Measurements from ENCODE around the gene SLC38A1. TPM values are rescaled to one million over a fixed set of nuclear protein-coding genes. Genes with fewer than 3 reads are reported as not detected.

SLC38A1 gene
- 10 to 100 TPM in 2 of 4 donors, 1 to 10 TPM in 2; 3.6 to 50.8 (median 21.6) TPM for polyA plus RNA-seq
- long read RNA-seq, donor 1, full-length matches to known transcripts, result 11 of 17 reads
- long read RNA-seq, donor 1, partial matches to known transcripts, result 6 of 17 reads
- long read RNA-seq, donor 1, other reads (novel, unspliced or antisense), result 0 of 17 reads
- long read RNA-seq, donor 2, full-length matches to known transcripts, result 7 of 7 reads
- long read RNA-seq, donor 2, partial matches to known transcripts, result 0 of 7 reads
- long read RNA-seq, donor 2, other reads (novel, unspliced or antisense), result 0 of 7 reads
- long read RNA-seq, donor 3, result 0 reads
- long read RNA-seq, donor 4, result 0 reads
- long read RNA-seq, donor 5, partial matches to known transcripts, result 0 of 1 reads
- long read RNA-seq, donor 5, other reads (novel, unspliced or antisense), result 0 of 1 reads
- long read RNA-seq, donor 6, full-length matches to known transcripts, result 6 of 12 reads
- long read RNA-seq, donor 6, partial matches to known transcripts, result 6 of 12 reads
- long read RNA-seq, donor 6, other reads (novel, unspliced or antisense), result 0 of 12 reads
- long read RNA-seq, donor 7, result 0 reads
- long read RNA-seq, donor 8, result 0 reads
- long read RNA-seq, donor 9, full-length matches to known transcripts, result 2 of 2 reads
- long read RNA-seq, donor 9, partial matches to known transcripts, result 0 of 2 reads
- long read RNA-seq, donor 9, other reads (novel, unspliced or antisense), result 0 of 2 reads
- long read RNA-seq, donor 10, full-length matches to known transcripts, result 10 of 27 reads
- long read RNA-seq, donor 10, partial matches to known transcripts, result 17 of 27 reads
- long read RNA-seq, donor 10, other reads (novel, unspliced or antisense), result 0 of 27 reads

DNA sequence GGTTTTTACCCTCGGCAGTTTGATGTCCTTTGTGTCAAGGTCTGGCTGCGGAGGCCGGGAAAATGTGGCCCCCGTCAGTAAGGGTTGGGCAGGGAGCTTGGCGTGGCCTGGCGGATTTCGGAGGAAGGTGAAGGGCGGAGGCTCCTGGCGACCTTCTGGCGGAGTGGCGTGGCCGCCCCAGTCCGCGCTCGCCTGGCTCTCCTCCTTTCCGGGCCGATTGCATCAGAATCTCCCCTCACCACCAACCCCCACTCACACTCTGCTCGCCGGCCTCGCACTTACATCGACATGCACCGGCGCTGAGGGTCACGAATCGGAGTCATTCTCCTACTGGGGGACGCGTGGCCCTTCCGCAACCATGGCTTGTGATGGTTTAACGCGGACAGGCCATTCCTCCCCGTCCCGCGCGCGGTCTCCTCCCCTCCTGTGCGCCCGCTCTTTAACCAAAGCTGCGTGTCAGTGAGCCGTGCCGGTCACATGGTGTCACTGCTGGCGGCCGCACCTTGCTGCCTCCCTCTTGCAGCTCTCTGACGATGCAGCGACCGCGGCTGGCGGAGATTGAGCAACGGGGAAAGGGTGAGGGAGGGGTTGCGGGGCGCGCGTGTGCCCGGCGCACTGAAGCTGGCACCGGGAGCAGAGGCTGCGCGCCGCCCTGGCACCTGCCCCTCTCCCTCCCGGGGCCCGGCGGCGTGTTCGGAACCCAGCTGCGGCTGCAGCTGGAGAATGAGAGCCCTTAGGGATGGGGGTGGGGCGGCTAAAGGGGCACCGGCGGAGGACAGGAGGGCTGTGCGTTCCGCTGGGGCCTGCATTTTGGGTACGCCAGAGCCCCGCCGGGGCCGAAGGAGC, at the start of gene SLC38A1:
Gene SLC38A1, minus strand, starts transcription at position 461 of the 846 bp plus-strand sequence. CDS start 29,243 bp downstream, outside the sequence.
- FAIRE-seq, result no peak
- WGBS, 3 donors, result 0% methylated on average over 67 to 73 of the region's 73 CpGs
- peaks cover 5 to 20% (median 8%) of the 10 kb centered on the region in 3 donors for H3K4me1 ChIP-seq (ENCODE audit: control insufficient read depth in 3 of 3, insufficient read depth in 2 of 3, low read depth in 1 of 3, low read length in 2 of 3)
- no peaks in the 10 kb centered on the region for H3K9me3 ChIP-seq (ENCODE audit: control insufficient read depth in 2 of 2, insufficient read depth in 1 of 2, low read depth in 1 of 2, low read length in 1 of 2)
- no peaks in the 10 kb centered on the region for H3K36me3 ChIP-seq (ENCODE audit: control insufficient read depth in 3 of 3, insufficient read depth in 2 of 3, low read depth in 1 of 3, low read length in 3 of 3)
- peak within 1 kb of the TSS; percentile 91 to 96 (median 91) for H3K27ac ChIP-seq (ENCODE audit: low read depth in 1 of 3, low read length in 2 of 3)
- peak; percentile 92 to 95 for DNase-seq
- H3K4me3 ChIP-seq (ENCODE audit: low read depth in 1 of 3, low read length in 3 of 3), result peak within 1 kb of the TSS; percentile 70 to 92 (median 92)
- peaks cover 0 to 17% (median 0%) of the 10 kb centered on the region in 3 donors for H3K27me3 ChIP-seq (ENCODE audit: control insufficient read depth in 3 of 3, insufficient read depth in 3 of 3, low read length in 3 of 3)

DNA sequence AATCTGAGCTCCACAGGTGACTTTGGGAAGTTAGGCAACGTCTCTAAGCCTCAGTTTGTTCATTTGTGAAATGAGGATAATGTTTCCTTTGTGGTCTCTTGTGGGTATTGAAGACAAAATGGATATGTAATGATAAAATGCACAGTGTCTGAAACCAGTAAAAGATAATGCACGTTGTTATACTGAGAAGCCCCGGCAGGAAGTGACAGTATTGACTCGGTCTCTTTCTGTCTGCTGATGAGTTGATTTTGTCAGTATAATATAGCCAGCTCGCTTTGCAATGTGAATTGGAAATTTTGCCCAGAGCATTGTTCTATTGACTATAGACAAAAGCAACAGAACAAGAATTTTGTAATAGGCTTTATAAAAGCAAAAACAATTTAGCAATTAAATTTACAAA, 49.2 kb upstream of the SLC38A1 start:
- 63 to 73% (median 70%) methylated on average over 5 of the region's 5 CpGs for WGBS, 3 donors
- FAIRE-seq (no peak), DNase-seq (no peak)
- H3K9me3 ChIP-seq (ENCODE audit: control insufficient read depth in 2 of 2, insufficient read depth in 1 of 2, low read depth in 1 of 2, low read length in 1 of 2), result no peaks in the 10 kb centered on the region
- H3K36me3 ChIP-seq (ENCODE audit: control insufficient read depth in 3 of 3, insufficient read depth in 2 of 3, low read depth in 1 of 3, low read length in 3 of 3), result no peaks in the 10 kb centered on the region
- H3K27ac ChIP-seq (ENCODE audit: low read depth in 1 of 3, low read length in 2 of 3), result no peak overlapping the region
- H3K4me1 ChIP-seq (ENCODE audit: control insufficient read depth in 3 of 3, insufficient read depth in 2 of 3, low read depth in 1 of 3, low read length in 2 of 3), result no peaks in the 10 kb centered on the region
- no peaks in the 10 kb centered on the region for H3K27me3 ChIP-seq (ENCODE audit: control insufficient read depth in 3 of 3, insufficient read depth in 3 of 3, low read length in 3 of 3)
- H3K4me3 ChIP-seq (ENCODE audit: low read depth in 1 of 3, low read length in 3 of 3), result no peak overlapping the region

DNA sequence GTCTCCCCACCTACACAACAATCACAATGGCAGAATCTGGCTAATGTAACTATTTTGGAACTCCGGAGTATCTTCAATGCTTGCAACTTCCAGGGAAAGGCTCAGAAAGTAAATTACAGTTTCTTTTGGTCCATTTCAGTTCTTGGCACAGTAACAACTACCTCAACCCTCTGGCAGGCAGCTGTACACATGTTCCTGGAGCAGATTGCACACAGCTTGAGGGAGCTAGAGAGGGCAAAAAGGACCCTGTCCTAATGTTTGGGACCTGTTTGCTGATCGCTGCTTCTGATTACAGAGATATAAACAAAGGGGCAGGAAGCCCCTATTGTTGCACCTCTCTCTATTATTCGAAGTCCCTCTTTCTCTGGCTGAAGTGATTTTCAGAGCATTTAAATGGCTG, 35.2 kb upstream of the SLC38A1 start:
- FAIRE-seq (no peak), DNase-seq (no peak)
- Histone ChIP-seq H3K4me3 (ENCODE audit: low read depth in 1 of 3, low read length in 3 of 3) (no peak overlapping the region), H3K9me3 (ENCODE audit: control insufficient read depth in 2 of 2, insufficient read depth in 1 of 2, low read depth in 1 of 2, low read length in 1 of 2) (peaks cover 0 to 6% of the 10 kb centered on the region in 2 donors), H3K4me1 (ENCODE audit: control insufficient read depth in 3 of 3, insufficient read depth in 2 of 3, low read depth in 1 of 3, low read length in 2 of 3) (no peaks in the 10 kb centered on the region), H3K36me3 (ENCODE audit: control insufficient read depth in 3 of 3, insufficient read depth in 2 of 3, low read depth in 1 of 3, low read length in 3 of 3) (no peaks in the 10 kb centered on the region), H3K27ac (ENCODE audit: low read depth in 1 of 3, low read length in 2 of 3) (no peak overlapping the region), H3K27me3 (ENCODE audit: control insufficient read depth in 3 of 3, insufficient read depth in 3 of 3, low read length in 3 of 3) (no peaks in the 10 kb centered on the region)
- 56 to 73% (median 63%) methylated on average over 3 of the region's 3 CpGs for WGBS, 3 donors

- Histone ChIP-seq H3K36me3 (ENCODE audit: control insufficient read depth in 3 of 3, insufficient read depth in 2 of 3, low read depth in 1 of 3, low read length in 3 of 3) (no peaks in the 10 kb centered on the region), H3K27ac (ENCODE audit: low read depth in 1 of 3, low read length in 2 of 3) (no peak overlapping the region), H3K4me3 (ENCODE audit: low read depth in 1 of 3, low read length in 3 of 3) (no peak overlapping the region), H3K4me1 (ENCODE audit: control insufficient read depth in 3 of 3, insufficient read depth in 2 of 3, low read depth in 1 of 3, low read length in 2 of 3) (no peaks in the 10 kb centered on the region), H3K27me3 (ENCODE audit: control insufficient read depth in 3 of 3, insufficient read depth in 3 of 3, low read length in 3 of 3) (no peaks in the 10 kb centered on the region), H3K9me3 (ENCODE audit: control insufficient read depth in 2 of 2, insufficient read depth in 1 of 2, low read depth in 1 of 2, low read length in 1 of 2) (peaks cover 0 to 6% of the 10 kb centered on the region in 2 donors)
- DNase-seq, result peak; percentile 59 to 60
- WGBS, 3 donors, result 80 to 94% (median 85%) methylated on average over 5 of the region's 5 CpGs
- FAIRE-seq, result no peak
Measured at GRCh38 chr12:46303039-46303666, 34.3 kb upstream of the SLC38A1 start.

DNA sequence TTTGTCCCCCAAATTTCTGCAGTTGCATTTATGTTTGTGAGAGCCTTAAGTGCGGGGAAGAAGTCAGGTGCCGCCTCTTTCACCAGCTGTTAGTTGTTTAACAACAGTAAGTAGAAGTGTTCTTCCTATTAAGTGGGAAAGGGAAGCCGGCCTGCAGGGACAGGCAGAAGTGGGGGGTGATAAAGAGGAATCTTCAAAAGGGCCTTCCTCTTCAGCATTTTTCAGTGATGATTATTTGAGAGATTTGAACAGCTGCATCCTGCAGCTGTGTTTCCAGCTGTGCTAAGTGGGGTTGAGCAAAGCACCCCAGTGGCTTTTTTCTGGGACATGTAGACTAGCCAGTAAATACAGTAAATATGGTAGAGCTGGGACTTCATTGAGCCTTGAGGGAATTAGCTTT, 32.1 kb upstream of the SLC38A1 start:
- WGBS, 3 donors, result 47 to 85% (median 85%) methylated on average over 3 of the region's 3 CpGs
- no peaks in the 10 kb centered on the region for H3K36me3 ChIP-seq (ENCODE audit: control insufficient read depth in 3 of 3, insufficient read depth in 2 of 3, low read depth in 1 of 3, low read length in 3 of 3)
- H3K27me3 ChIP-seq (ENCODE audit: control insufficient read depth in 3 of 3, insufficient read depth in 3 of 3, low read length in 3 of 3), result no peaks in the 10 kb centered on the region
- peaks cover 0 to 6% of the 10 kb centered on the region in 2 donors for H3K9me3 ChIP-seq (ENCODE audit: control insufficient read depth in 2 of 2, insufficient read depth in 1 of 2, low read depth in 1 of 2, low read length in 1 of 2)
- no peak overlapping the region for H3K4me3 ChIP-seq (ENCODE audit: low read depth in 1 of 3, low read length in 3 of 3)
- no peak overlapping the region for H3K27ac ChIP-seq (ENCODE audit: low read depth in 1 of 3, low read length in 2 of 3)
- FAIRE-seq, result no peak
- H3K4me1 ChIP-seq (ENCODE audit: control insufficient read depth in 3 of 3, insufficient read depth in 2 of 3, low read depth in 1 of 3, low read length in 2 of 3), result no peaks in the 10 kb centered on the region
- DNase-seq, result peak in 1 of 2 donors; percentile 18

DNA sequence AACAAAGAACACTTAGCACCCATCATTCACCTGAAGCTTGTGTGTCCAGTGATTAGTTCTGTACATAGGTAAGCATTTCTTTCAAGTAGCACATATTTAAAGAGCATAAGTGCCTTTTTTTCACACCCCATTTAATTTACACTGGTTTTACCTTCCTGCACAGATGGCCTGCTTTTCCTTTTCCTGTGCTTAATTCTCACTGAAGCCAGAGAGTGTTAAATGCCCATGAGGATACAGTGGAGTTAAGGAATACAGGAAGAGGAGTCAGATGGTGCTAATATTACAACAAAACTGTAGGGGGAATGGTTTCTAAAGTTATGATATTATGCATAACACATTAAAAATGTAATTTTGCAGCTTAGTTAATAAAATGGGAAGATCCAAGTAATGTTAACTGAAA, 31.0 kb upstream of the SLC38A1 start:
- DNase-seq, result no peak
- H3K27me3 ChIP-seq (ENCODE audit: control insufficient read depth in 3 of 3, insufficient read depth in 3 of 3, low read length in 3 of 3), result no peaks in the 10 kb centered on the region
- no peak for FAIRE-seq

DNA sequence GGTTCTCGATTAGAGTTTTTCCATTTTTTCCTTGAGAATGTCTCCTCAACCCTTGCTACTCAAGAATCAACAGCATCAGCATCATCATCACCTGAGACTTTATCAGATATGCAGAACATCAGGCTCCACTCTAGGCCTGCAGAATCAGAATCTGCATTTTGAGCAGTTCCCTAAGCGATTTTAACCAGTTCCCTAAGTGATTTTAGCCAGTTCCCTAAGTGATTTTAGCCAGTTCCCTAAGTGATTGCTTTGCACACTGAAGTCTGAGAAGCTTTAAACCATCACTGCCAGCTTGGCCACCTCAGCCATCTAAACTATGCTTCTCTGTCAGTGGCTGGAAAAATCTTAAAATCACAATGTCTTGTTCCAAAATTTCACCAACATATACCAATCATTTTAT, 29.4 kb upstream of the SLC38A1 start:
- DNase-seq (no peak), FAIRE-seq (no peak)
- 71 to 86% (median 76%) methylated on average over 2 of the region's 2 CpGs for WGBS, 3 donors
- Histone ChIP-seq H3K27me3 (ENCODE audit: control insufficient read depth in 3 of 3, insufficient read depth in 3 of 3, low read length in 3 of 3) (no peaks in the 10 kb centered on the region), H3K4me1 (ENCODE audit: control insufficient read depth in 3 of 3, insufficient read depth in 2 of 3, low read depth in 1 of 3, low read length in 2 of 3) (no peaks in the 10 kb centered on the region), H3K4me3 (ENCODE audit: low read depth in 1 of 3, low read length in 3 of 3) (no peak overlapping the region), H3K36me3 (ENCODE audit: control insufficient read depth in 3 of 3, insufficient read depth in 2 of 3, low read depth in 1 of 3, low read length in 3 of 3) (no peaks in the 10 kb centered on the region), H3K9me3 (ENCODE audit: control insufficient read depth in 2 of 2, insufficient read depth in 1 of 2, low read depth in 1 of 2, low read length in 1 of 2) (no peaks in the 10 kb centered on the region), H3K27ac (ENCODE audit: low read depth in 1 of 3, low read length in 2 of 3) (no peak overlapping the region)

More for the DNA sequence above, 31.0 kb upstream of the SLC38A1 start:
- Histone ChIP-seq H3K4me3 (ENCODE audit: low read depth in 1 of 3, low read length in 3 of 3) (no peak overlapping the region), H3K4me1 (ENCODE audit: control insufficient read depth in 3 of 3, insufficient read depth in 2 of 3, low read depth in 1 of 3, low read length in 2 of 3) (no peaks in the 10 kb centered on the region), H3K27ac (ENCODE audit: low read depth in 1 of 3, low read length in 2 of 3) (no peak overlapping the region), H3K36me3 (ENCODE audit: control insufficient read depth in 3 of 3, insufficient read depth in 2 of 3, low read depth in 1 of 3, low read length in 3 of 3) (no peaks in the 10 kb centered on the region), H3K9me3 (ENCODE audit: control insufficient read depth in 2 of 2, insufficient read depth in 1 of 2, low read depth in 1 of 2, low read length in 1 of 2) (no peaks in the 10 kb centered on the region)

Measured in small intestine (tissue), 16 donors.